Stimulated activated CD8-positive, alpha-beta memory T cell treated with anti-CD3 and anti-CD28 coated beads, Interleukin-15, amount 100 ng/mL, for 4 hours (primary cell): Measurements from ENCODE around the gene ADAMTS2.

Experiments used
- DNase-seq, 2 donors: peaks; one replicate each; pipeline ENCODE4 v3.0.0-alpha.2; 2020; ENCODE audit warnings: low read depth in 2 of 2

ADAMTS2 gene

DNA sequence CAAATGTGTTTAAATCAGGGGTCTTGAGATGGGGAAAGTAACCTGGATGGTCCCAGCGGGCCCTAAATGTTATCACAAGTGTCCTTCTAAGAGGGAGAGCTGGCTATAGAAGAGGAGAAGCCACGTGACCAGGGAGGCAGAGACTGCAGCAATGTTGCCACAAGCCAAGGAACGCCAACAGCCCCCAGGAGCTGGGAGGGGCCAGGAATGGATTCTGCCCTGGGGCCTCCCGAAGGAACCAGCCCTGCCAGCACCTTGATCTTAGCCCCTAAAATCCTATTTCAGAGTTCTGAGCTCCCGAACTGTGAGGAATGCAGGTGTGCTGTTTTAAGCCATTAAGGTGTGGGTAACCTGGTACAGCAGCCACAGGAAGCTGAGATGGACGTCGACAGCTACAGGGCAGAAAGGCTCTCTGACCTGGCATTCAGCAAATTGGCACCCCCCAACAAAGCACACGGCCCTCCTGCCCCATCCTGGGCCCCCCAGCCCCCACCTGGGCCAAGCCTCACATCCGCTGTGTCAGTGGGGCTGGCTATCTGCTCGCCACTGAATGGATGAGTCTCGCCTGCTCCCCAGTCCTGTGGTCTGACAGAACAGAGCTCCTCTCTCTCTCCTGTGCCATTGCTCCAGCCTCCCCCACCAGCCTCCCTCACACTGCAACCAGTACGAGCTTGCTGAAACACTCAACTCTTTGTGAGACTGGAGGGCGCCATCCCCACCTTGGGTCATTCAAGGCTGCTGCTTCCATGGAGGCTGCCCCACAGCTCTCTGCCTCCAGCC lies 78.8 kb downstream of the ADAMTS2 start:
- no peak for DNase-seq

- no peak for DNase-seq
Measured at GRCh38 chr5:179265514-179266290, 79.6 kb downstream of the ADAMTS2 start.

DNA sequence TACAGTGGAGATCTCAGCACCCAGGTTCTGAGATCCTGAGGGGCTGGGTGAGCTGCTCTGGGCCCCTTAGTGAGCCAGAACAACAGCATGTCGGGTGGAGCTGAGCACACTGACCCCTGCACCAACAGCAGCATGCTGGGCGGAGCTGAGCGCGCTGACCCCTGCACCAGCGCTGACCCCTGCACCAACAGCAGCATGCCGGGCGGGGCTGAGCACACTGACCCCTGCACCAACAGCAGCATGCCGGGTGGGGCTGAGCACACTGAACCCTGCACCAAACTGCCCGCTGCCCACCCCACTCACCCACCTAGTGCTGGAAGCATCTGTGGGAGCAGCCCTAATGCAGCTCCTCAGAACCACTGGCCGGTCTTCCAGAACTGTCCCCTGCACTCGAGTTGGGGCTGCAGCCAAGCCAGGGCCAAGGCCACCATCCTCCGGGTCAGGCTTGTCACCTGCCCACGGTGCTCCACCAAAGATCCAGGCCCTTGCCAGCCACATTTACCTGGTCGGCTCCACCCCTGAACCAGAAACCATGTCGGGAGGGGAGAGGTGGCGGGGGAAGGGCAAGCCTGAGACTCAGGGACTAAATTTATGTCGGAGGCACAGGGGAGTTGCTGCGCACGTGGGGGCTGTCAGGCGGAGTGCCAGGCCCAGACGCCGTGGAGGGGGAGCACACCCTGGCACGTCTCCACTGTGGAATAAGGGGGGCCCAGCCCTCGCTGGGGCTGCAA lies 80.3 kb downstream of the ADAMTS2 start:
- DNase-seq, result no peak

GRCh38 chr5:179264053-179264782 lies 81.0 kb downstream of the ADAMTS2 start:
- DNase-seq, result no peak

DNA sequence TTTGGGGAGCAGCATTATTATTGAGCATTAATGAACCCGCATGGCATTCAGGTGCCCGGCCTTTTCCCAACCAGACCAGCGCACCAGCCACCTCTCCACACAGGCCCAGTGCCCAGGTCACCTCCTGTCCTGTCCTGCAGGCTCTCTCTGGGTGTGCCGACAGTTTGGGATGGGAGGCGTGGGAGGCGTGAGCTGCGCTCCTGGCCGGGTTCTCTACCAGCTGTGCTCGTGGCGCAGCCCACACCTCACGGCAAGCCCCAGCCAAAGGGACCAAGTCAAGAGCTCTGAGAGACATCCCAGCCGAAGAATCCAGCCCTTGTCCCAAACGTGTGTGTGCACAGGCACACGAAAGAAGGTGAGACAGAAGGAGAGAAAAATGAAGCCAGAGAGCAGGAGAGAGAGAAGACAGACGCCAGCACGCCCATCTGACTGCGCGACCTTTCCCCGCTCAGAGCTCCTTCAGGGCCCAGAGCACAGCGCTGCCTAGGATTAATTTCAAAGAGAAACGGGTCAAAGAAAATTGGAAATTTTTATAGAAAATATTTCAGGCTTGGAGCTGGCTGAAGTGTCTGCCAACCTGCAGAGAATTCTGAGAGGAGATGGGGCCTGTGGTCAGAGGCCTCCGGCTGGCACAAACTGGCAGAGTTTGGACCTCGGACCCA lies 81.7 kb downstream of the ADAMTS2 start:
- DNase-seq, result no peak

DNA sequence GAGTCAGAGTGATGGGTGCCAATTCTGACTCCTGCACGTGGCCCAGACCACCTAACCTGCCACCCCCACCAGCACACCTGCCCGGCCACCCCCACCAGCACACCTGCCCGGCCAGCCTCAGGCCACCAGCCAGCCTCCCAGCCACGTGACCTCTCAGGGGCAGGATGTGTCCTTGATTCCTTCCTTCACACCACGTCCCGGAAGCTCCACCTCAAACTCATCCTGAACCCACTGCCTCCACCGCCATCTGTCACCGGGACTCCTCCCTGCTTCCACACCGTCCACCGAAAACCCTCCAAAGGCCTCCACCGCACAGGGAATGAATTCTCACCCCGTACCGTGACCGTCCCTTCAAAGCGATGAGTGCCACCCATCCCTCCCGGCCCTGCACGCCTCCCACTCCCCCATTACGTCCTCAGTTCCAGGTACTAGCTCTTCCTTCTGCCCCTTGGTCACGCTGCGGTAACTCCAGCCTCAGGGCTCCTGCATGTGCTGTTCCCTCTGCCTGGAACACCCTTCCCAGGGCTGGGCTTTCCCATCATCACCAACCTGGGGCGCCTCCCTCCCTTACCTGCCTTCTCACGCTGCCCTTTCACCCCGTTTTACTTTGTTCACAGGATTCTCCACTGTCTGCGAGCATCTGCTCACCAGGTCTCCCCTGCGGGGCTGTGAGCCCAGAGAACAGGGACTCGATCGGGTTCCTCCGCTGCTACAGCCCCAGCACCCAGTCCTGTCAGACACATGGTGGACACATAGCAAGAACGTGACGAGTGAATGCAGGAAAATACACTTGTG lies 82.9 kb downstream of the ADAMTS2 start:
- DNase-seq, result no peak

- DNase-seq, result no peak
Measured at GRCh38 chr5:179261301-179262125, 83.7 kb downstream of the ADAMTS2 start.

GRCh38 chr5:179260324-179261070 lies 84.8 kb downstream of the ADAMTS2 start:
- no peak for DNase-seq

GRCh38 chr5:179259731-179260323 lies 85.4 kb downstream of the ADAMTS2 start:
- DNase-seq, result no peak

GRCh38 chr5:179258922-179259730 lies 86.1 kb downstream of the ADAMTS2 start:
- DNase-seq, result no peak

GRCh38 chr5:179258001-179258921 lies 87.0 kb downstream of the ADAMTS2 start:
- DNase-seq, result no peak

DNA sequence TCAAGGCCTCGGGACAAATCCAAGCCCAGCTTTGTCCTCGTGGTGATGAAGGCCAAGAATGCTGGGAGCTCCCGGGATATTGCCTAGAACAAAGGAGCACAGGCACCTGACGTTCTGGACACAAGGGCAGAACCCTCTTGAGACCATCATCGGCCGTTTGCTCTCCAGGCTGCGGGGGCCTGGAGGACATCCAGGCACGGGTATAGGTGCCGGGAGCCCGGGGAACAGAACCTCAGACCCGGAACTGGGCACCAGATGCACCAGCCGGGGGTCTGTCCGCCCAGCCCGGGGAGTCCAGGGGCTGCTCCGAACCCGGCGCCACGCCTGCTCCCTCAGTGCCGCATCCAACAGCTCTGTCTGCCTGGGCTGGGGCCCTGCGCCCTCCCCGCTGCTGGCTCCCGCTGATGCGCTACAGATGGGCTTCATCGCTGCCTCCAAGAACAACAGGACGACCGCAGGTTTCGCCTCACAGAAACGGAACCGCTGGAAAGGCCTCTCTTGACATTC lies 88.0 kb downstream of the ADAMTS2 start:
- no peak for DNase-seq

- no peak for DNase-seq
Measured at GRCh38 chr5:179256328-179257175, 88.7 kb downstream of the ADAMTS2 start.

GRCh38 chr5:179255527-179256327 lies 89.5 kb downstream of the ADAMTS2 start:
- no peak for DNase-seq
